Measurements from ENCODE around the gene DCLK3. TPM values are rescaled to one million over a fixed set of nuclear protein-coding genes. Genes with fewer than 3 reads are reported as not detected.

The DCLK3 gene
- total and polyA plus RNA-seq, 8 donors = 0.04 to 0.16 (median 0.07) TPM; not detected in 3

GRCh38 chr3:36695769-36696137 lies 68.6 kb downstream of the DCLK3 start:
- H3K4me1 ChIP-seq = no peaks in the 10 kb centered on the region
- no peak for DNase-seq
- no peaks in the 10 kb centered on the region for H3K27me3 ChIP-seq
- no peak overlapping the region for H3K27ac ChIP-seq
- no peak for ATAC-seq
- WGBS, 2 donors = 56 to 57% methylated on average over 2 of the region's 2 CpGs
- TF ChIP-seq CTCF (IDR thresholded peaks at IDR 0.05) = no peak
- H3K36me3 ChIP-seq = no peaks in the 10 kb centered on the region
- no peak overlapping the region for H3K4me3 ChIP-seq
- intact Hi-C loops (cut with DNase I) = no loop called here
- FAIRE-seq = no peak
- H3K9me3 ChIP-seq = no peaks in the 10 kb centered on the region

GRCh38 chr3:36695113-36695768 lies 69.1 kb downstream of the DCLK3 start:
- no peak for FAIRE-seq

GRCh38 chr3:36693670-36694069 lies 70.7 kb downstream of the DCLK3 start:
- 78 to 89% methylated on average over 4 of the region's 4 CpGs for WGBS, 2 donors
- FAIRE-seq = no peak
- no peak overlapping the region for H3K4me3 ChIP-seq
- H3K36me3 ChIP-seq = no peaks in the 10 kb centered on the region
- no peaks in the 10 kb centered on the region for H3K27me3 ChIP-seq
- no peaks in the 10 kb centered on the region for H3K4me1 ChIP-seq
- H3K9me3 ChIP-seq = no peaks in the 10 kb centered on the region
- no peak for DNase-seq
- no peak for TF ChIP-seq CTCF (IDR thresholded peaks at IDR 0.05)
- H3K27ac ChIP-seq = no peak overlapping the region
- ATAC-seq = no peak
- intact Hi-C loops (cut with DNase I) = no loop called here

More at GRCh38 chr3:36695113-36695768, 69.1 kb downstream of the DCLK3 start:
- Histone ChIP-seq H3K36me3 (no peaks in the 10 kb centered on the region), H3K9me3 (no peaks in the 10 kb centered on the region), H3K27ac (no peak overlapping the region), H3K4me1 (no peaks in the 10 kb centered on the region), H3K27me3 (no peaks in the 10 kb centered on the region), H3K4me3 (no peak overlapping the region)
- WGBS, 2 donors = 40 to 43% methylated on average over 3 of the region's 3 CpGs
- ATAC-seq (no peak), DNase-seq (no peak)
- no peak for TF ChIP-seq CTCF (IDR thresholded peaks at IDR 0.05)
- intact Hi-C loops (cut with DNase I) = no loop called here

GRCh38 chr3:36689560-36689959 lies 74.8 kb downstream of the DCLK3 start:
- ATAC-seq (no peak), DNase-seq (no peak), FAIRE-seq (no peak)
- no peaks in the 10 kb centered on the region for H3K4me1 ChIP-seq
- no peak overlapping the region for H3K4me3 ChIP-seq
- WGBS, 2 donors = 63 to 72% methylated on average over 4 of the region's 4 CpGs
- TF ChIP-seq CTCF (IDR thresholded peaks at IDR 0.05) = no peak
- intact Hi-C loops (cut with DNase I) = no loop called here
- H3K27me3 ChIP-seq = no peaks in the 10 kb centered on the region
- no peaks in the 10 kb centered on the region for H3K36me3 ChIP-seq
- H3K9me3 ChIP-seq = no peaks in the 10 kb centered on the region
- H3K27ac ChIP-seq = no peak overlapping the region

GRCh38 chr3:36688815-36689214 lies 75.5 kb downstream of the DCLK3 start:
- TF ChIP-seq CTCF (IDR thresholded peaks at IDR 0.05) = no peak
- Histone ChIP-seq H3K27ac (no peak overlapping the region), H3K4me3 (no peak overlapping the region), H3K27me3 (no peaks in the 10 kb centered on the region), H3K9me3 (no peaks in the 10 kb centered on the region), H3K36me3 (no peaks in the 10 kb centered on the region), H3K4me1 (no peaks in the 10 kb centered on the region)
- 23 to 28% methylated on average over 2 of the region's 2 CpGs for WGBS, 2 donors
- FAIRE-seq (no peak), DNase-seq (no peak), ATAC-seq (no peak)
- intact Hi-C loops (cut with DNase I) = no loop called here
